Measurements from ENCODE around the gene SECISBP2.
A peak's percentile ranks its signal among the peaks of the same experiment; 100 is the strongest.
"Not testable (repeated sequence)": the region's sequence is repeated elsewhere in the genome, so short reads cannot be mapped to it uniquely, and the experiment has no call there.

Gene SECISBP2, protein sequence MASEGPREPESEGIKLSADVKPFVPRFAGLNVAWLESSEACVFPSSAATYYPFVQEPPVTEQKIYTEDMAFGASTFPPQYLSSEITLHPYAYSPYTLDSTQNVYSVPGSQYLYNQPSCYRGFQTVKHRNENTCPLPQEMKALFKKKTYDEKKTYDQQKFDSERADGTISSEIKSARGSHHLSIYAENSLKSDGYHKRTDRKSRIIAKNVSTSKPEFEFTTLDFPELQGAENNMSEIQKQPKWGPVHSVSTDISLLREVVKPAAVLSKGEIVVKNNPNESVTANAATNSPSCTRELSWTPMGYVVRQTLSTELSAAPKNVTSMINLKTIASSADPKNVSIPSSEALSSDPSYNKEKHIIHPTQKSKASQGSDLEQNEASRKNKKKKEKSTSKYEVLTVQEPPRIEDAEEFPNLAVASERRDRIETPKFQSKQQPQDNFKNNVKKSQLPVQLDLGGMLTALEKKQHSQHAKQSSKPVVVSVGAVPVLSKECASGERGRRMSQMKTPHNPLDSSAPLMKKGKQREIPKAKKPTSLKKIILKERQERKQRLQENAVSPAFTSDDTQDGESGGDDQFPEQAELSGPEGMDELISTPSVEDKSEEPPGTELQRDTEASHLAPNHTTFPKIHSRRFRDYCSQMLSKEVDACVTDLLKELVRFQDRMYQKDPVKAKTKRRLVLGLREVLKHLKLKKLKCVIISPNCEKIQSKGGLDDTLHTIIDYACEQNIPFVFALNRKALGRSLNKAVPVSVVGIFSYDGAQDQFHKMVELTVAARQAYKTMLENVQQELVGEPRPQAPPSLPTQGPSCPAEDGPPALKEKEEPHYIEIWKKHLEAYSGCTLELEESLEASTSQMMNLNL

GRCh38 chr9:89318123-89319014, at the start of gene SECISBP2:
Gene SECISBP2, plus strand, starts transcription at chr9:89318500. Its CDS starts 77 bp downstream, at chr9:89318577.
- peak; percentile 91 for DNase-seq

DNA sequence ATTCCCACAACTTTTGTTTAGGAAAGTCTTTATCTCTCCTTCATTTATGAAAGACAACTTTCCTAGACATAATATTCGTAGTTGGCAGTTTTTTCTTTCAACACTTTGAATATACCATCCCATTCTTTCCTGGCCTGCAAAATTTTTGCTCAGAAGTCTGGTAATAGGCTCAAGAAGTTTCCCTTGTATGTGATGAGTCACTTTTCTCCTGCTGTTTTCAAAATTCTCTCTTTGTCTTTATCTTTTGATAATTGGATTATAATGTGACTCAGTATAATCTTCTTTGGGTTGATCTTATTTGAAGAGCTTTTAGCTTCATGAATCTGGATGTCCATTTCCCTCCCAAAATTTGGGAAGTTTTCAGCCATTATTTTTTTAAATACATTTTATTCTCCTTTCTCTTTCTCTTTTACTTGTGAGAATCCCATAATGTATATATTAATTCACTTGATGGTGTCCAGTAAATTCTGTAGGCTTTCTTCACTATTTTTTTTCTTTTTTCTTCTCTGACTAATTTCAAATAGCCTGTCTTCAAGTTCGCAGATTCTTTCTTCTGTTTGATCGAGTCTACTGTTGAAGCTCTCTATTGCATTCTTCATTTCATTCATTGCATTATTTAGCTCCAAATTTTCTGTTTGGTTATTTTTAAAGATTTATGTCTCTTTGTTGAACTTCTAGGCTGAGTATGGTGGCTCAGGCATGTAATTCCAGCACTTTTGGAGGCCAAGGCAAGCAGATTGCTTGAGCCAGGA, 44.6 kb upstream of the SECISBP2 start:
- no peak for DNase-seq

GRCh38 chr9:89274838-89275237, 43.5 kb upstream of the SECISBP2 start:
- DNase-seq: no peak

DNA sequence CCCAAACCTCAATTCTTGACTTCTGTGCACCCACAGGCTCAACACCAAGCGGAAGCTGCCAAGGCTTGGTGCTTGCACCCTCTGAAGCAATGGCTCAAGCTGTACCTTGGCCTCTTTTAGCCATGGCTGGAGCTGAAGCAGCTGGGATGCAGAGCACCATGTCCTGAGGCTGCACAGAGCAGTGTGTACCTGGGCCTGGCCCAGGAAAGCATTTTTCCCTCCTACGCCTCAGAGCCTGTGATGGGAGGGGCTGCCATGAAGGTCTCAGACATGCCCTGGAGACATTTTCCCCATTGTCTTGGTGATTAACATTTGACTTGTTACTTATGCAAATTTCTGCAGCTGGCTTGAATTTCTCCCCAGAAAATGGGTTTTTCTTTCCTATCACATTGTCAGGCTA, 42.3 kb upstream of the SECISBP2 start:
- not testable (repeated sequence) for DNase-seq

GRCh38 chr9:89277043-89277442, 41.3 kb upstream of the SECISBP2 start:
- DNase-seq: no peak

GRCh38 chr9:89277454-89277853, 40.8 kb upstream of the SECISBP2 start:
- DNase-seq: no peak

- no peak for DNase-seq
Measured at GRCh38 chr9:89278551-89278950, 39.7 kb upstream of the SECISBP2 start.

DNA sequence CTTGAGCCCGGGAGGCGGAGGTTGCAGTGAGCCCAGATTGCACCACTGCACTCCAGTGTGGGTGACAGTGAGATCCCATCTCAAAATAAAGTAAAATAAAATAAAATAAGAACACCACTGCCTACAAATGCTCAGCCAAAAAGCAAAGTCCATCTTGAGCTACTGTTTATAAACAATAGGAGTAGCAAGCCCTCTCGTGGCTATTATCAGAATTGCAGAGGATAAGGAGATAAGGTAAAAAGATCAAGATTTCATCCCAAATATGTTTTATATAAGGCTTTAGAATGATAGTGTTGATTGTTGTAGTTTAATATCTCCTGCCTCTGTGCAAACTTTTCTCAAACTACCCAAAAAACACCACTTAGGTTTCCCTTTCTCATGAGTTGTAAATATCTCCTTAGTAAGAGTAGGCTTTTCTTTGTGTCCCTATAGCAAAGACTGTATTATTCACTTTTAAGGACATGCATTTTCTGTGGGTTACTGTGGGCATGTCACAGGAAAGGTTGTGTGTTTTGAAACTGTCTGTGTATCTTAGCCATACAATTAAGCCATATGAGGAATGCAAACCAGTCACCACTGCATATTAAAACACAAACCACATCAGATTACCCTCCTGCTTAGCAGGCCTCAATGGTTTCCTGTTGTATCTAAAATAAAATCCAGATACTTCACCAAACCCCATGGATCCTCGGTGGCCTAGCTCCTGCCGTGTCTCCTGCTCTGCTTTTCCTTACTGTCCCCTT, 39.1 kb upstream of the SECISBP2 start:
- peak; percentile 8 for DNase-seq

- DNase-seq: no peak
Measured at GRCh38 chr9:89281106-89281505, 37.2 kb upstream of the SECISBP2 start.

GRCh38 chr9:89282248-89282968, 35.9 kb upstream of the SECISBP2 start:
- DNase-seq: not testable (repeated sequence)

GRCh38 chr9:89284076-89284475, 34.2 kb upstream of the SECISBP2 start:
- no peak for DNase-seq

- no peak for DNase-seq
Measured at GRCh38 chr9:89291741-89292140, 26.6 kb upstream of the SECISBP2 start.

GRCh38 chr9:89293014-89293413, 25.3 kb upstream of the SECISBP2 start:
- DNase-seq: no peak

- DNase-seq: no peak
Measured at GRCh38 chr9:89295400-89295799, 22.9 kb upstream of the SECISBP2 start.

GRCh38 chr9:89301996-89302395, 16.3 kb upstream of the SECISBP2 start:
- DNase-seq: not testable (repeated sequence)

- no peak for DNase-seq
Measured at GRCh38 chr9:89304020-89304833, 14.1 kb upstream of the SECISBP2 start.

DNA sequence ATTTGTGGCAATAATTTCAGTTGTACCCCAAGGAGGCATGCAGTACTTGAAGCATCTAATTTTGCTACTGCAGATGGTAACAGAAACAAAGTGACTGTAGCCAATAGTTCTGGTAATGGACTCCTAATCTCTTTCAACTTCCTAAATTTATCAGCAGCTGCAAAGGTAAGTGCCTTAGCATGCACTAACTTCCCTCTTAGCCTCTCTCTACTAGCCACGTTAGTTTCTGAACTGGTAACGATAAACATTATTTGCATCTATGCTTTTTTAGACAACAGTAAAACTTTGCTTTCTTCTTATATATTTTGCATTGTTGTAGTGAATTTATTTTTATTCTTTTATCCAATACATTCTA, 13.5 kb upstream of the SECISBP2 start:
- DNase-seq: no peak

DNA sequence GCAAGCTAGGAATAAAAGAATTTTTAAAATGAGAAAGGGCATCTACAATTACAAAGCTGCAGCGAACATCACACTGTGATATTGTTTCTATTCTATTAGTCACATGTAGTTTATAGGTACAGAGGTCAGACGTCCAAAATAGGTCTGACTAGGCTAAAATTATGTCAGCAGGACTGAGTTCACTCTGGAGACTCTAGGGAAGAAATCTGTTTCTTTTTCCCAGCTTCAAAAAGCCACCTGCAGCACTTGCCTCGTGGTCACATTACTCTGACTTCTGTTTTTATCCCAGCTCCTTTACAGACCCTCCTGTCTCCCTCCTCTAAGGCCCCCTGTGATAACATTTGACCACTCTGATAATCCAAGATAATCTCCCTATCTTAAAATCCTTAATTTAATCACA, 12.4 kb upstream of the SECISBP2 start:
- DNase-seq: no peak

DNA sequence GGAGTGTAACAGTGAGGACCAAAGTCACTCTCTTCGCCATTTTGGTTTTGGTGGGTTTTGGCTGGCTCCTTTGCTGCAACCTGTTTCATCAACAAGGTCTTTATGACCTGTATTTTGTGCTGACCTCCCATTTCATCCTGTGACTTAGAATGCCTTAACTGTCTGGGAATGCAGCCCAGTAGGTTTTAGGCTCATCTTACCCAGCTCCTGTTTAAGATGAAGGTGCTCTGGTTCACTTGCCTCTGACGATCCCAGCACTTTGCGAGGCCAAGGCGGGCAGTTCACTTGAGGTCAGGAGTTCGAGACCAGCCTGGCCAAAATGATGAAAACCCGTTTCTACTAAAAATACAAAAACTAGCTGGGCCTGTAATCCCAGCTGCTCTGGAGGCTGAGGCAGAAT, 9.1 kb upstream of the SECISBP2 start:
- no peak for DNase-seq

Measured in DMS 273 treated with DMSO at 0.1 percent for 48 hours (cell line).